Activated gamma-delta T cell (primary cell): ENCODE measurements around the gene SEPTIN1.
"Not testable (repeated sequence)": the region's sequence is repeated elsewhere in the genome, so short reads cannot be mapped to it uniquely, and the experiment has no call there.

ENCODE experiments used
- DNase-seq: peaks from one replicate; lab custom pipeline; 2025; lab: John Stamatoyannopoulos, UW

The SEPTIN1 gene

GRCh38 chr16:30357715-30358576, 24.4 kb downstream of the SEPTIN1 start:
- DNase-seq = no peak

DNA sequence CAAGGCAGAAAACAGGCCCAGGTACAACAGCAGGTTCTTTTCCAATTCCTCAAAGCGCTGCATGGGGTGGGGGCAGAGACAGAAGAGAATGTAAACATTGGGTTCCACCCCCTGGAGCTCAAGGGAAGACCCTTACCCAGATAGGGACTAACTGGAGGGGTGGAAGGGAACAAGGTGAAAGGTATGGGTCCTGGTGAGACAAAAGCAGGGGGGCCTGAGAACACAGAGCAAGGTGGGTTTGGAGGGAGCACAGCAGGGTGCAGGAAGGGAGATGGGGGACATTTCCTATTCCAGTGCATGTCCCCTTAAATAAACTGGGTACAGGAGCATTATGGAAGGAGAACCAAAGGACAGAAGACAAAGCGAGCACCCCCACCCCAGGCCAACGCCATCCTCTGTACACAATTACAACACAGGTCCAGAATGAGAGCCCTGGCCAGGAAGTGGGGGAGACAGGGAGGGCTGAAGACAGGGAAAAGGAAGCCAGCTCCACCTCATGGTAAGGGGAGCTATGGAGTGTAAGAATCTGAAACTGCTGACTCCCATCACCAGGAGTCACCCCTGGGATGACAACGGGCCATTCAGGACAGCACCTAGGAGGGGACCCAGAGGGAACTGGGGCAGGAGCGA, 25.2 kb downstream of the SEPTIN1 start:
- DNase-seq = no peak

DNA sequence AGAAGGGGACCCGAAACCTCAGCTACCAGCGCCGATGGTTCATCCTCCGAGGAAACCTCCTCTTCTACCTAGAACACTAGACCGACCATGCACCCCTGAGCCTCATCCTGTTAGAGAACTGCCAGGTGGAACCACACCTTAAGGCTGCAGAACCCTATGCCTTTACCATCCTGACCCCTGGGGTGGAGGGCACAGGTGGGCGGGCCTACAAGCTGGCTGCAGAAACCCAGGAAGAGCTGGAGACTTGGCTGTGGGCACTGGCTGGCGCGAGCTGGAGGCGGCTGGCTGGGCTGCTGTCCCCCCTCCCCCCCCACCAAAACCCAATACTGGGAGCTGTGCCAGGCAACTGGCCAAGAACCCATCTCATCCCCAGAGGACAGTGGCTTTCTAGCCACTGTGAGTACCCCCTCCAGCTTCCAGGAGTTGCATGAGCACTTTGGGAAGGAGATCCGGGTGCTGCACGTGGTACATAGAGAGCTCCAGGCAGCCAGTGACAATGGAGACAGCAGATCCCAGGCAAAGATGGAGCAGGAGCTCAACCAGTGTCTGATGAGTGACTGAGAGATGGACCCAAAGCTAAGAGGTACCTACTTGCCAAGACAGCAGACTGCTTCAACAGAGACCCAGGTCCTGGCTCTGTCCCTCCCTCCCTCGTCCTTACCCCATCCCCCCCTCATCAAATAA, 25.8 kb downstream of the SEPTIN1 start:
- no peak for DNase-seq

DNA sequence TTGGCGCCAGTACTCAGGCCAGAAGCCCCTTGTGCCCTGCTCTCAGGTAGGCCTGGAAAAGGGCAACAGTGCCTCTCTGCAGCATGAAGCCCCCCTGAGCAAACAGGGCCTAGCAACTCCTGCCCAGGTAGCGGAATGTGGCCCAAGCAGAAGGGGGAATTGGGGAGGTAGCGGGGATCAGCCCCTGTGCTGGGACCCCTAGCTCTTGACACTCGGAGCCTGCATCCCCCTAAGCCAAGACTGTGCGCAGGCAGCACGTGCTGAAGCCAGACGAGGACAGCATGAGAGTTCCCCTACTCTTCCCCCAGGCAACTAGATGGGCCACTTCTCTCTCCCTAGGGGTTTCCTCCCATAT, 26.4 kb downstream of the SEPTIN1 start:
- no peak for DNase-seq

- peak; percentile 72 for DNase-seq
These were observed 27.0 kb downstream of the SEPTIN1 start, which contains the start of gene CD2BP2 for GRCh38 chr16:30355144-30355953. Gene CD2BP2 (minus strand): TSS chr16:30355308. CDS start chr16:30354681, 627 bp downstream.

GRCh38 chr16:30354423-30355143, 27.8 kb downstream of the SEPTIN1 start:
- no peak for DNase-seq

DNA sequence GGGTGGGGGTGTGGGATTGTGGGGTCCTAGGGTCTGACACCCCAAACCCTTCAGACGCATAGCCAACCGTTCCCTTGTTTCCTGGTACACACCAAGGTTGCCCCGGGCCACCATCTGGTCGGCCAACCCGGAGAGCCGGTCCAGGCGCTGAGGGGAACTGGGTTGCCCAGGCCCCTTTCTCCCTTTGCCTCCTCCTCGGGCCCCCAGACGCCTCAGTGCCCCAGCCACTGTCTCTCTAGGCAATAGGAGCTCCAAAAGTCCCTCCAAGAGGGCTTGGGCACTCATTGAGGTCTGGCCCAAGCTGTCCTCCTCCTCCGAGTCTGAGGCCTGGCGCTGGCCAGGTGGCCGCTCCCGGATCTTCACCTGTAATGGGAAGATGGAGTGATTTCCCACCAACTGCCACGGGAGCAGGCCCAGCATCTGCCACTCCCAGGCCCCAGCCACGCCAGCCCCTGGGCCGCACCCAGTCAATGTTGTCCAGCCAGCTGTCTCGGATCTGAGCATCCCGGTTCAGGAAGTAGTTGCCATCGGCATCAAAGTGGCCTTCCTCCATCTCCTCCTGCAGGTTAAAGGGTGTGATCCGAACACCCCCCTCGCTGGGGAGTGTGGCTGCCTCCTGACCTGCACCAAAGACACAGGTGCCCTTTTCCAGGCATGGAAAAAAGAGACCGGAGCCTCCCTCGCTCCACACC, 28.8 kb downstream of the SEPTIN1 start:
- no peak for DNase-seq

GRCh38 chr16:30352488-30353401, 29.6 kb downstream of the SEPTIN1 start:
- DNase-seq = no peak

DNA sequence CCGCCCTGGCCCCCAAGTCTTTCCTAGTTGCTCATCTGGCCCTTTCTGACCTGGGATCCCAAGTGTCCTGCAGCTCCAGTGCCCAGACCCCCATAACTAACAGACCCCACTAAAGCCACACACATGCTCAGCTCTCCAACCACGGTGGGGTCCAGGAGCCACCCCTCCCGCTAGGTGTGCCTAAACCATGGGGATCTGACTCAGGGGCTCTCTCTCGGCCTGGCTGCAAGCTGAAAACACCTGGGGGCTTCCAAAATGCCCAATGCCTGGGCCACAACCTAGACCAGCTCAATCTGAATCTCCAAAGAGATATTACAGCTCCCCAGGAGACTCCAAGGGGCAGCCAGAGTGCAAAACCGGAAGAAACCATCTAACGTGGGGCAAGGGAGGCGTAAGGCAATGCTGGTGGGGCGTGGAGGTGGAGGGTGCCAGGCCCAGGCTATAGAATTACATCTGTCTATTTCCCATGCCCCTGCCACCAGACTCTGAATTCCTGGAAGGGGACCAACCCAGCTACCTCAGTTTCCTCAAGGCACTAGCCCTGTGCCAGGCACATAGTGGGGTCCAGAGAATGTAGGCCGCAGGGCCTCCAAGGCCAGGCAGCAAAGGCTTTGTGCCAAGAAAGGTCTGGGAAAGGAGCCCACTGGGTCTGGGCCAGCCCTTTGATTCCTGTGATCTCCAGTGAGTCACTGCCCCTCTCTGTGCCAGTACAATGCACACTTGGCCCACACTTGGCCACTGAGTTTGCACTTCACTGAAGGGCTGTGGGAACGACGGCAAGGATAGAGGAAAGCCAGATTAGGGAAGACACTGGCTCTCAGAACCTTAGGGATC, 30.6 kb downstream of the SEPTIN1 start:
- DNase-seq = no peak

- DNase-seq = no peak
These were observed 31.3 kb downstream of the SEPTIN1 start for GRCh38 chr16:30351001-30351441.

GRCh38 chr16:30350134-30350871, 32.1 kb downstream of the SEPTIN1 start:
- no peak for DNase-seq

GRCh38 chr16:30349675-30350074, 32.7 kb downstream of the SEPTIN1 start:
- no peak for DNase-seq

DNA sequence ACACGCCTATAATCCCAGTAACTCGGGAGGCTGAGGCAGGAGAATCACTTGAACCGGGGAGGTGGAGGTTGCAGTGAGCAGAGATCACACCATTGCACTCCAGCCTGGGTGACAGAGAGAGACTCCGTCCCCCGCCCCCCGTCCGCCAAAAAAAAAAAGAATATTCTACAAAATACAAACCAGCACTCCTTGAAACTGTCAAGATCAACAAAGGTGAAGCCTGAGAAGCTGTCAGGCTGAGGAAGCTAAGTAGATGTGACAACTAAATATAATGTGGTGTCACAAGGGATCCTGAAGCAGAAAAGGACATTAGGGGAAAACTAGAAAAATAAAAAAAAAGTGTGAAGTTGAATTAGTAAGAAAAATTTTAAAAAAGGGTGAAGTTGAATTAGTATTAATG, 33.4 kb downstream of the SEPTIN1 start:
- DNase-seq = no peak

- DNase-seq = no peak
These were observed 34.2 kb downstream of the SEPTIN1 start for GRCh38 chr16:30348113-30348512.

- DNase-seq = no peak
These were observed 36.1 kb downstream of the SEPTIN1 start for GRCh38 chr16:30346286-30346685.

DNA sequence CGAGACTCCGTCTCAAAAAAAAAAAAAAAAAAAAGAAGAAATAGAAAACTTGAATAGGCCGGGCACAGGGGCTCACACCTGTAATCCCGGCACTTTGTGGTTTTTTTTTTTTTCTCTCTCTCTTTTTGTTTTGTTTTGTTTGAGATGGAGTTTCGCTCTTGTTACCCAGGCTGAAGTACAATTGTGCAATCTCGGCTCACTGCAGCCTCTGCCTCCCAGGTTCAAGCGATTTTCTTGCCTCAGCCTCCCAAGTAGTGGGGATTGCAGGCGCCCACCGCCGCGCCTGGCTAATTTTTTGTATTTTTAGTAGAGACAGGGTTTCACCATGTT, 38.9 kb downstream of the SEPTIN1 start:
- DNase-seq = not testable (repeated sequence)

DNA sequence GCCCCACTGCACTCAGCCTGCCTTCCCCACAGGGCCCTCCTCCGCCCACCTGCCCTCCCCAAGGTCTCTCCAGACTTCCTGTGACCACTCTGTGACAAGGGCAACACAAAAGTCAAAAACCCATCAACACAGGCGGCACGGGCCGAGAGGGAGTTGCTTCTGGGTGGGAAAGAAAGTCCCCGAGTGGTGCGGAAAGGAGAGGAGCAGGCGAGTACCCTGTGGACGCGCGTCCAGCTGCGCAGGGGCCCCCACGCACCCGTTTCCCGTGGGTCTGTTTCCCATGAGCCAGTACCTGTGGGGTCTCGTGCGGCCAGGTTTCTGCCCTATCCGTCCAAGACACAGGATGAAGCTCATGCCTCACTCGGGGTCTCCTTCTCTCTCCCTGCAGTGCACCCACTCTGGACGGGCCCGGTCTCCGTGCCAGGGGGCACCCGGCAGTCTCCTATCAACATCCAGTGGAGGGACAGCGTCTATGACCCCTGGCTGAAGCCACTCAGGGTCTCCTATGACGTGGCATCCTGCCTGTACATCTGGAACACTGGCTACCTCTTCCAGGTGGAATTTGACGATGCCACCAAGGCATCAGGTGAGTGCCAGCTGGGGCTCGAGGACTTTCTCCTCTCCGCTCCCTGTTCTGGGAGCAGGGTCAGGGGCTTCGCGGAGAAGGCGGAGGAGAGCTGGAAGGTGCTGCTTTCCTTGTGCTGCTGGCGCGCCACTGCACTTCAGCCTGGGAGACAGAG, 39.4 kb downstream of the SEPTIN1 start:
- DNase-seq = no peak
